Glutamatergic neuron (in vitro differentiated cells): ENCODE data around the gene ZNF775. TPM values are rescaled to one million over a fixed set of nuclear protein-coding genes. Genes with fewer than 3 reads are reported as not detected.

Source experiments
- DNase-seq: peaks from one replicate; pipeline ENCODE4 v3.0.0; 2022
- H3K27ac Mint-ChIP-seq: one replicate; pipeline ENCODE4 v1.8.0; 2020; ENCODE audit warnings: mild to moderate bottlenecking, mixed read lengths, inconsistent platforms; ENCODE audit not compliant: unreplicated experiment
- H3K27me3 Mint-ChIP-seq: one replicate; pipeline ENCODE4 v1.8.0; 2020; ENCODE audit warnings: mild to moderate bottlenecking, moderate library complexity, mixed read lengths, inconsistent platforms; ENCODE audit not compliant: unreplicated experiment
- H3K36me3 Mint-ChIP-seq: one replicate; pipeline ENCODE4 v1.8.0; 2020; ENCODE audit warnings: mild to moderate bottlenecking, mixed read lengths, inconsistent platforms; ENCODE audit not compliant: unreplicated experiment
- H3K4me1 Mint-ChIP-seq: one replicate; pipeline ENCODE4 v1.8.0; 2020; ENCODE audit warnings: mild to moderate bottlenecking, low read depth, mixed read lengths, inconsistent platforms; ENCODE audit not compliant: unreplicated experiment
- H3K4me3 Mint-ChIP-seq: one replicate; pipeline ENCODE4 v1.8.0; 2020; ENCODE audit warnings: mild to moderate bottlenecking, mixed read lengths, inconsistent platforms; ENCODE audit not compliant: unreplicated experiment
- H3K9me3 Mint-ChIP-seq: one replicate; pipeline ENCODE4 v1.8.0; 2020; ENCODE audit warnings: mild to moderate bottlenecking, moderate library complexity, mixed read lengths, inconsistent platforms; ENCODE audit not compliant: unreplicated experiment
- CTCF ChIP-seq: fragments of 200-600 bp; sonication (generic); IDR thresholded peaks from one replicate; pipeline ENCODE4 v1.5.0; 2021; ENCODE audit not compliant: partially characterized antibody, unreplicated experiment
- total RNA-seq: library from RNA; stranded (reverse); fragmentation: NEBNext Ultra II Directional; extraction: Animal tissue kit (Norgen Biotek cat#: 25700); gene quantifications from one replicate; pipeline ENCODE4 v1.2.1, GENCODE V29; 2021; ENCODE audit not compliant: unreplicated experiment

Gene ZNF775
- total RNA-seq, 1 donor from 2014 or later, result 20.5 TPM

- H3K4me1 Mint-ChIP-seq, result peaks cover 38% of the 10 kb centered on the region
- H3K36me3 Mint-ChIP-seq, result no peaks in the 10 kb centered on the region
- peak overlapping the region; percentile 74 for H3K4me3 Mint-ChIP-seq
- no peak for TF ChIP-seq CTCF
- H3K9me3 Mint-ChIP-seq, result peaks cover 15% of the 10 kb centered on the region
- no peak for DNase-seq
- peak overlapping the region; percentile 93 for H3K27ac Mint-ChIP-seq
- peaks cover 21% of the 10 kb centered on the region for H3K27me3 Mint-ChIP-seq
Observed at GRCh38 chr7:150377635-150378034, 1.5 kb upstream of the ZNF775 start.

DNA sequence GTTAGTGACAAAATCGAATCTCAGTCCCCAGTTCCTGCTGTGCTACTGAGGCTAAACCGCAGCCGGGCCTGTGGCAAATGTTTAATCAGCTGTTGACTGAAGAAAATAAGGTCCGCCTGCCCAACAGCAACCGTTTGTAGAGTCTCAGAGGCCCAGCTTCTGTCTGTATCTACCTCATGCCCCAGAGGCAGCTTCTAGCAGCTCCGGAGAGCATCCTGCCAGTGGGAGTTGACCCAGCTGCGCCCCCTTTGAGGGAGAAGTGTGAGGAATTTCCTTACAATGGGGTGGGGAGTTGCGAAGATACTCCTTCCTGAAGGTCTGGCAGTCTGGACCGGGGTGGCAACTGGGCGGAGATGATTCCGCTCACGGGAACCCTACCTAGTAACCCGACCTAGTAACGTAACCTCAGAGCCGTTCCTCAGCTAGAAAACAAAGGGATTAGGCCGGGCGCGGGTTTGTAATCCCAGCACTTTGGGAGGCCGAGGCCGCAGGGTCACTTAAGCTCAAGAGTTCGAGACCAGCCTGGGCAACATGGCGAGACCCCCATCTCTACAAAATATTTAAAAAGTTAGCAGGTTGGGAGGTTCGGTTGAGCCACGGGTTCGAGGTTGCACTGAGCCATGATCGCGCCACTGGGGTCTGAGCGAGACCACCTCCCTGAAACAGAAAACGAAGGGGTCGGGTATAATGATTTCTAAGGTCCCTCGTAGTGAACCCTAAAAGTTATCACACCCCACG, 846 bp upstream of the ZNF775 start:
- peak overlapping the region; percentile 74 for H3K4me3 Mint-ChIP-seq
- TF ChIP-seq CTCF, result no peak
- peaks cover 18% of the 10 kb centered on the region for H3K9me3 Mint-ChIP-seq
- H3K27ac Mint-ChIP-seq, result peak overlapping the region; percentile 93
- DNase-seq, result peak; percentile 67
- H3K27me3 Mint-ChIP-seq, result peaks cover 21% of the 10 kb centered on the region
- peaks cover 41% of the 10 kb centered on the region for H3K4me1 Mint-ChIP-seq
- no peaks in the 10 kb centered on the region for H3K36me3 Mint-ChIP-seq

- peaks cover 18% of the 10 kb centered on the region for H3K9me3 Mint-ChIP-seq
- no peak for TF ChIP-seq CTCF
- peak overlapping the region; percentile 99 for H3K27ac Mint-ChIP-seq
- peak; percentile 58 for DNase-seq
- peaks cover 46% of the 10 kb centered on the region for H3K4me1 Mint-ChIP-seq
- H3K27me3 Mint-ChIP-seq, result peaks cover 16% of the 10 kb centered on the region
- H3K4me3 Mint-ChIP-seq, result peak overlapping the region; percentile 97
- no peaks in the 10 kb centered on the region for H3K36me3 Mint-ChIP-seq
Observed at GRCh38 chr7:150379441-150380379, 580 bp downstream of the ZNF775 start.

DNA sequence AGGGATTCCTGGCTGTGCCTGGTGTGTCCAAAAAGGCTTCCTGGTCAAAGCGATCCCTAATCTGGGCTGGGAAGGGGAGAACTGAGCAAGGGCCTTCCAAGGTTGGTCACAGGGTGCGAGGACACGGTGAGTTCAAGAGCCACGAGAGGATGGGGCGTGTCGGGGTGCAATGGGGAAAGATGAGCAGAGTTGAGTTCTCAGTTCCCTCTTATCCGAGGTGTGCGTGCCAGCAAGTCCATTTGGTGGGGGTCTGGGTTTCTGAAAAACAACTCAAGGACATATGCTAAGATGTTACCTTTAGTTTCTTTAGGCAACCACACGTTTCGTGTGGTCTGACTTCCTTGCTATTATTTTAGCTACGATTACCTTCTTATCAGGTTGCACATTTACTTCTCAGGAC, 1.3 kb downstream of the ZNF775 start:
- H3K27ac Mint-ChIP-seq, result peak overlapping the region; percentile 99
- H3K27me3 Mint-ChIP-seq, result peaks cover 14% of the 10 kb centered on the region
- peaks cover 51% of the 10 kb centered on the region for H3K4me1 Mint-ChIP-seq
- H3K4me3 Mint-ChIP-seq, result peak overlapping the region; percentile 97
- no peak for TF ChIP-seq CTCF
- H3K9me3 Mint-ChIP-seq, result peaks cover 18% of the 10 kb centered on the region
- no peaks in the 10 kb centered on the region for H3K36me3 Mint-ChIP-seq
- no peak for DNase-seq
